ENCODE results near the gene GUCA1A. TPM values are rescaled to one million over a fixed set of nuclear protein-coding genes. Genes with fewer than 3 reads are reported as not detected.
"Not testable (repeated sequence)": the region's sequence is repeated elsewhere in the genome, so short reads cannot be mapped to it uniquely, and the experiment has no call there.

Gene GUCA1A
- total RNA-seq, 1 experiment from 2014 or later = 13.2 TPM

DNA sequence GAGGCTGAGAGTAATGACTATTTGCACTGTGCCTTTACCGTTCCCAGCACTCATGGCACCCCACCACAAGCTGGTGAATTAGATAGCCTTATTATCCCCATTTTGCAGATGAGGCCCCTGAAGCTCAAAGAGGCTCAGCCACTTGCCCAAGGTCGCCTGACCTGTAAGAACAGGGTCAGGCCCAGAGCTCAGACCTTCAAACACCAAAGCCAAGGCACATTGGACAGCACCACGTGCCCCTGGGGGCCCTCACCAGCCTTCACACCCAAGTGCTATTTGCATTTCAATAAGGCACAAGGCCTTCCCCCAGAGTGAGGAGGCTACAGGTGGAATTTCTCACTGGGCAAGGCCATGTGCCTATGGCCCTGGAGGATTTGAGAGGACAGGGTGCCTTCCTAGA is 16.5 kb upstream of the GUCA1A start:
- no peaks in the 10 kb centered on the region for H3K27me3 ChIP-seq (ENCODE audit: control insufficient read depth, insufficient read depth, low read length)

DNA sequence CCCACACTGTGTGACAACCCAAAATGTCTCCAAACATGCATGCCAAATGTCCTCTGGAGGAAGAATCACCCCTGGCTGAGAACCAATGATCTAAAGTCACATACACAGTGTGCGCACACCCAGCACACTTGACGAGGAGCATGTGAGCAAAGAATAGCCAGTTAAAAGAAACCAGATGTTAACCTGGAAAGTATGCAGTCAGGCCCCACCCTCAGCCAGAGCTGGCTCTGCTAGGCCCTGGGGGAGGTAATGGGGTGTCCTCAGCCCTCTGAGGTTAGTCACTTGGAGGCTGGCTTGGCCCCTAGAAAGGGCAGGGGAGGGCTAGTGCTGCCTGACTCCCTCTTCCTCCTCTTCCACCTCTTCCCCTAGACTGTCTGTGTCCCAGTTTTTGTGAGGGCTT is 15.2 kb upstream of the GUCA1A start:
- DNase-seq = no peak
- Histone ChIP-seq H3K4me3 (ENCODE audit: insufficient read depth, low read depth, low read length) (no peak overlapping the region), H3K36me3 (replicated peaks; ENCODE audit: control insufficient read depth, insufficient read depth, low read length) (no peaks in the 10 kb centered on the region), H3K27me3 (ENCODE audit: control insufficient read depth, insufficient read depth, low read length) (no peaks in the 10 kb centered on the region)

More for the DNA sequence above, 16.5 kb upstream of the GUCA1A start:
- DNase-seq = no peak
- H3K36me3 ChIP-seq (replicated peaks; ENCODE audit: control insufficient read depth, insufficient read depth, low read length) = no peaks in the 10 kb centered on the region
- H3K4me3 ChIP-seq (ENCODE audit: insufficient read depth, low read depth, low read length) = no peak overlapping the region

DNA sequence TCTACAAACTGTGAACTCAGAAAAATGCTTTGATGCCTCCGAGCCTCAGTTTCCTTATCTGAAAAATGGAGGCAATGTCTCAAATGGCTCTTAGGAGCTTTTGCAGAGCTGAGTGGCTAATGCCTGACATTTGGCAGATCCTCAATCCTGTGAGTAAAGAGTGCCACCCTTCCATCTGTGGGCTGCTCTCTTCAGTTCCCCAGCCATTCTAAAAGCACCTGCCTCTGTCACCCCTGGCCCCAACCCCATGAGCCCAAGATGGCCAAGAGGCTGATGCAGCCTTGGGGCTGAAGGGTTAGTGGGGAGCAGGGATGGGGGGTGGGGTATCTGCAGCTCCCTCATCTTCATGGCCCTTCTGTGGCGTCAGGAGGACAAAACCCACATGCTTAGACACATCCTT is 14.5 kb upstream of the GUCA1A start:
- DNase-seq = no peak
- no peaks in the 10 kb centered on the region for H3K36me3 ChIP-seq (replicated peaks; ENCODE audit: control insufficient read depth, insufficient read depth, low read length)
- H3K4me3 ChIP-seq (ENCODE audit: insufficient read depth, low read depth, low read length) = no peak overlapping the region
- H3K27me3 ChIP-seq (ENCODE audit: control insufficient read depth, insufficient read depth, low read length) = no peaks in the 10 kb centered on the region

DNA sequence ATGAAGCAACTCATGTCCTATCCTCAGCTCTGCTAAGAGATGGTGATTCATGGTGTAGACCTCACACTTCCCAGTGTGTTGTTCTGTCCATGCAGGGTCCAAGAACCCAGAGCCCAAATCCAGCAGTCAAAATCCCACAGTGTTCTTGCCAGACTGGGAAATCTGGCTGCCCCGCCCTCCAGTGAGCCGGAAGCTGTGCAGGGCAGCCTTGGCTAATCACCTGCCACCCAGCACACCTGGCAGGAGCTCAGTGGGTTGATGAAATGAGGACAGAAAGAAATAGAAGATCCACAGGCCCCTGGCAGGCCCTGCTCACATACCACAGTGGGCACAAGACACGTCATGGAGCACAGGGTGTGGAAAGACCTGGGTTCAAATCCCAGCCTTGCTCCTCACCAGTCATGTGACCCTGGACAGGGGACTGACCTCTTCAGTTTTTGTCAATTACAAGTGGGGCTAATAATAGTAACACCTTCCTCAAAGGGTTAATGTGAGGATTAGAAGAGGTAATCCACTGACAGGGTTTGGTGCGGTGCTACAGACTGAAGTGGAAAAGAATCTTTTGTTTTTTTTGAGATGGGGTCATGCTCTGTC is 13.6 kb upstream of the GUCA1A start:
- Histone ChIP-seq H3K27me3 (ENCODE audit: control insufficient read depth, insufficient read depth, low read length) (no peaks in the 10 kb centered on the region), H3K36me3 (replicated peaks; ENCODE audit: control insufficient read depth, insufficient read depth, low read length) (no peaks in the 10 kb centered on the region), H3K4me3 (ENCODE audit: insufficient read depth, low read depth, low read length) (no peak overlapping the region)
- no peak for DNase-seq

DNA sequence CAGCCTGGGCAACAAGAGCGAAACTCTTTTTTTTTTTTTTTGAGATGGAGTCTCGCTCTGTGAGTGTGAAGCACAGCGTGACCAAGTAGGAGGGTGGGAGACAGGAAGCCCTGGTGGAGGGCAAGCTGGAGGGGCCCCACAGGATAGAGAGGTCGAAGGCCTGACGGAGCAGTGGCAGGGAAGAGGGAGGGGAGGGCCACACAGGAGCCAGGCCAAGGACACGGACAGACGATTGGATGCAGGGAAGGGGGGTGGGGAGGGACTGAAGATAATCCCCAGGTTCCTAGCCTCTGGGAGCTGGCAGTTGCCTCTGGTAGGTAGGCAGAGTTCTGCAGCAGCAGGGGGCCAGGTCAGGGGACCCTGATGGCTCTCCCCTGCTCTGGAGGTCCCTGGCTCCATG is 10.8 kb upstream of the GUCA1A start:
- H3K4me3 ChIP-seq (ENCODE audit: insufficient read depth, low read depth, low read length) = no peak overlapping the region
- no peaks in the 10 kb centered on the region for H3K27me3 ChIP-seq (ENCODE audit: control insufficient read depth, insufficient read depth, low read length)
- peak; percentile 85 for DNase-seq
- H3K36me3 ChIP-seq (replicated peaks; ENCODE audit: control insufficient read depth, insufficient read depth, low read length) = no peaks in the 10 kb centered on the region

DNA sequence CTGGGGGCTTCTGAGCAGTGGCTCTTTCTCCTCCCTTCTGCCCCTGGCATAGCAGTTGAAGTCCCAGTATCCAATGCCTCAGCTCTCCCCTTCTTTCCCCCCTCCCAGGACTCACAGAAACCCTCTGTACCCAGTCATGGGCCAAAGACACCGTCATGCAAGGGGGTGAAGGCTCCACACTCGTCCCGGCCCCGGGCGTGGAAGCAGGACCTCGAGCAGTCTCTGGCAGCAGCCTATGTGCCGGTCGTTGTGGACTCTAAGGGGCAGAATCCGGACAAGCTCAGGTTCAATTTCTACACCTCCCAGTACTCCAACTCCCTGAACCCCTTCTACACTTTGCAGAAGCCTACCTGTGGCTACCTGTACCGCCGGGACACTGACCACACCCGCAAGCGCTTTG is 10.4 kb upstream of the GUCA1A start:
- Histone ChIP-seq H3K36me3 (replicated peaks; ENCODE audit: control insufficient read depth, insufficient read depth, low read length) (no peaks in the 10 kb centered on the region), H3K4me3 (ENCODE audit: insufficient read depth, low read depth, low read length) (no peak overlapping the region), H3K27me3 (ENCODE audit: control insufficient read depth, insufficient read depth, low read length) (no peaks in the 10 kb centered on the region)
- DNase-seq = no peak

DNA sequence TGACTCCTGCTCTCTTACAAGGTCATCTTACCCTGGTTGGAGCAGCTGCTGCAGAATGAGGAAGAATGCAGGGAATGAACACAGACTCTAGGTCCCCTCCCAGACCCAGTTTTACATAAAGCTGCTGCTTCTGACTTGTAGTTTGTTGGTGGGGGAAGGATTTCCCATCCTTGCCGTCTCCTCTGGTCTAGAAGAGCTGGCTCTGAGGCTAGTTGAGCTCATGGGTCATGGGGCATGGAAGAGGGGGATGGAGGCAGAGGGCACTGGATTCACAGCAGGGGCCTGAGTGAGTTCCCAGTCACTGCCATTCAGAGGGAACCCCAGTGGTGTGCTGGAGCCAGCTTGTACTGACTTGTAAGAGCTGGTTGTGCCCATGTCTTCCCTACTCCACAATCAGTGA is 9.2 kb upstream of the GUCA1A start:
- H3K27me3 ChIP-seq (ENCODE audit: control insufficient read depth, insufficient read depth, low read length) = no peaks in the 10 kb centered on the region
- H3K36me3 ChIP-seq (replicated peaks; ENCODE audit: control insufficient read depth, insufficient read depth, low read length) = no peaks in the 10 kb centered on the region
- no peak overlapping the region for H3K4me3 ChIP-seq (ENCODE audit: insufficient read depth, low read depth, low read length)
- DNase-seq = peak; percentile 57

DNA sequence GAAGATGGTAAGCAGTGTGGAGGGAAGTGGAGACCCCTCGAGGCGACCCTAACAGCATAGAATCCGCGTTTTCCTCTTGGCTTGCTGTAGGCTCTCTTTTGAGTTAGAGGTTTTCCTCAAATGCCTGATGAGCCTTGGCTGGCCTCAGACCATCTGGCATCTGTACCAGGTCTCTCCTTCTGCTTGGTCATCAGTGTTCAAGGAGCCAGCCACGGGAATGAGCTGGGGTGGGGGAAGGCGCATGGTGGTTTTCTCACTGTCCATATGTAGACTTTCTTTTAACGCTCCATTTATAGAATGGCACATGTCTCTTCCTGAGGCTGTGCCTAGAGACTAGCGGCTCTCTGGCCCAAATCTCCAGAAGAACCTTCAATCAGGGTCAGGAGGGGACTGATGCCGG is 8.1 kb upstream of the GUCA1A start:
- H3K4me3 ChIP-seq (ENCODE audit: insufficient read depth, low read depth, low read length) = no peak overlapping the region
- DNase-seq = no peak
- H3K27me3 ChIP-seq (ENCODE audit: control insufficient read depth, insufficient read depth, low read length) = no peaks in the 10 kb centered on the region
- no peaks in the 10 kb centered on the region for H3K36me3 ChIP-seq (replicated peaks; ENCODE audit: control insufficient read depth, insufficient read depth, low read length)

DNA sequence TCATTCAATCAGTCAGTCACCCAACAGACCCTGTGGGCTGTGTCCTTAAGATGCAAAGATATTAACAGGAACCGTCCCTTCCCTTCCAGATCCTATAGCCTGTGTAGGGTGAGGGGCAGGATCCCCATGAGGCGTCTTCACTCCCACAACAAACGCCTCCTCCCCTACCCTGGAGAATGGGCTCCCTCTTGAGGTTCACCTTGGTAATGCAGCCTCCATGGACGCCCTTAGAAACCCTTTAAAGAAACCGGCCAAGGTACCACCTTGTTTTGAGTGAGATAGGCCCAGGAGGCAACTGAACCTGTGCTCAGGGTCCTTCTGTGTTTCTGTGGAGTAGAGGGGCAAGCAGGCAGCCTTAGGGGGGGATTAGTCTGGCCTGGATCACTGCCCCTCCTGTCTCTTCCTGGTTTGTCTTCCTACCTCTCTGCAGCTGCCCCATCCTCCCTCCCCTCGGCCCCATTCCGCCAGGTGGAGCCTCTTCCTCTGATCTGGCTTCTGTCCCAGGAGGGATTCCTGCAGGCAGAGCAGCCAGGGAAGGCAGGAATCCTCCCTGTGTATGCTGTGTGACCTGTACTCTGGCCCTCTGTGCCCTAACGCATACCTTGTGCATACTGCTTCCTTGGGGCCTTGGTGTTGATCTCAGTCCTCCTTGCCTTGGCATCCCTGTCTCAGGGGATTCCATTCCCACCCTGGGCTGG is 6.6 kb upstream of the GUCA1A start:
- Histone ChIP-seq H3K4me3 (ENCODE audit: insufficient read depth, low read depth, low read length) (no peak overlapping the region), H3K27me3 (ENCODE audit: control insufficient read depth, insufficient read depth, low read length) (no peaks in the 10 kb centered on the region)
- DNase-seq = peak; percentile 92

DNA sequence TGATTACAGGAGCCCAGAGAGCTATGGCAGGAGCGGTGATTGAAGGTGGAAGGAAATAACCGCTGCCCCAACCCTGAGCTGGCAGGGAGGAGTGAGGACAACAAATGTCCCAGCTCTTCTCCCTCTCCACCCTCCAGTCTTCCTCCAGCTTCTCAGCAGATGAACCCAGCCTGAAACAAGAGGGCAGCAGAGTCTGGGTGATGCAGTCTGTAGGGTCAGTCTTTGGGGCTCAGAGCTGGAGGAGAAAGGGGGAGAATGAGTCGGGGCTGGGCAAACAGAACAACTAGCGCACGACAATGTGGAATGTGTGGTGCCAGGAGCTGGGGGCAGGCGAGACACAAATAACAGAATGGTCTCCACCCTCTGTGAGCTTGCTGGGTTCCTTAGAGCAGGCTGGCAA is 4.5 kb upstream of the GUCA1A start:
- no peak for DNase-seq
- Histone ChIP-seq H3K4me3 (ENCODE audit: insufficient read depth, low read depth, low read length) (no peak overlapping the region), H3K36me3 (replicated peaks; ENCODE audit: control insufficient read depth, insufficient read depth, low read length) (no peaks in the 10 kb centered on the region), H3K27me3 (ENCODE audit: control insufficient read depth, insufficient read depth, low read length) (no peaks in the 10 kb centered on the region)

More for the DNA sequence above, 6.6 kb upstream of the GUCA1A start:
- no peaks in the 10 kb centered on the region for H3K36me3 ChIP-seq (replicated peaks; ENCODE audit: control insufficient read depth, insufficient read depth, low read length)

DNA sequence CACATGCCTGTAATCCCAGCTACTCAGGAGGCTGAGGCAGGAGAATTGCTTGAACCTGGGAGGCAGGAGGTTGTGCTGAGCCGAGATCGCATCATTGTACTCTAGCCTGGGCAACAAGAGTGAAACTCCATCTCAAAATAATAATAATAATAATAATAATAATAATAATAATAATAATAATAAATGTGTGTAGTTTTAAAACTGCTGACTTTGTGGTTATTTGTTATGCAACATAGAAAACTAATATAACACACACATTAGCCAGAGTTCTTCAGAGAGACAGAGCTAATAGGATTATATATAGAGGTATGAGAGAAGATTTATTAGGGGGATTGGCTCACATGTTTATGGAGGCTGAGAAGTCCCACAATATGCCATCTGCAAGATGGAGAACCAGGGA is 3.4 kb upstream of the GUCA1A start:
- not testable (repeated sequence) for H3K4me3 ChIP-seq (ENCODE audit: insufficient read depth, low read depth, low read length); H3K36me3 ChIP-seq (replicated peaks; ENCODE audit: control insufficient read depth, insufficient read depth, low read length); H3K27me3 ChIP-seq (ENCODE audit: control insufficient read depth, insufficient read depth, low read length); DNase-seq

DNA sequence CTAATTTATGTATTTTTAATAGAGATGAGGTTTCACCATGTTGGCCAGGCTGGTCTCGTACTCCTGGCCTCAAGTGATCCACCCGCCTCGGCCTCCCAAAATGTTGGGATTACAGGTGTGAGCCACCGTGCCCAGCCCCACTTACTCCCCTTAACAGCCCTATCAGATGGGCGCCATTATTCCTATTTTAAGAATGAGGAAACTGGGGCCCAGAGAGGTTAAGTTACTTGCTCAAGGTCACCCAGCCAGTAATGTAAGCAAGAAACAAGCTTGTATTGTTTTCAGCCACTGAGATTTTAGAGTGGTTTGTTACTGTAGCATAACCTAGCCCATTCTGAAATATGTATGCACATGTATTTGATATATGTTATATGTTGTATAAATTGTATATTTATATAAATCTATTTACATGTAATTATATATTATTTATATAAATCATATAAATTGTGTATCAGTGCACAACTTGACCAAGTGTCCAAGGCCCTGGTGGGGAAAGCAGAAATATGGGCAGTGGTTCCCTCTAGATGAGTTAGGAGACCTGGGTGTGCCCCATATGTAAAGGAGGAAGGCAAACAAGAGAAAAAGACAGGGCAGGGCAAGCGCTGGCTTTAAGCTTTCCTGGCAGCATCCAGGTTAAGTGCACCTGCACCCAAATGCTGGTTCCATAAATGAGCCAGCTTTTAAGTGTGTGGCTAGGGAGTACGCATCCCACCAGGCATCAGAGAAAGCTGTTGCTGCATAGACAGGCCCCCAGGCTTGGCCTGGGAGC is 1.2 kb upstream of the GUCA1A start:
- H3K36me3 ChIP-seq (replicated peaks; ENCODE audit: control insufficient read depth, insufficient read depth, low read length) = no peaks in the 10 kb centered on the region
- no peak overlapping the region for H3K4me3 ChIP-seq (ENCODE audit: insufficient read depth, low read depth, low read length)
- no peak for DNase-seq
- H3K27me3 ChIP-seq (ENCODE audit: control insufficient read depth, insufficient read depth, low read length) = no peaks in the 10 kb centered on the region

DNA sequence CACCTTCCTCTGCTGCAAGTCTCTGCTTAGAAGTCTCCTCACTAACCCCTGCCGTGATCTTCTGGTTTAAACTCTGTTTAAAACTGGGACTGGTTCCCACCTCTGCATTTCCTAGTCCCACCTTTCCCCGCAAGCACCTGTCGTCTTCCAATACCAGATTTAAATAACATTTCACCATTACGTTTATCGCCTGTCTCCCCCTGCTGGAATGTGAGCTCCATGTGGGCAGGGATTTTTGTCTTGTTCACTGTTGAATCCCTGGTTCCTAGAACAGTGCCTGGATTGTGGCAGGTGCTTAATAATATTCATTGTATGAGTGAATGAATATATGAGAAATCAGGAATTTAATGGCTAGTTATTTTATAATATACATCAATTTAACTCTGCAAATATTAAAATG is 2.7 kb downstream of the GUCA1A start:
- DNase-seq = no peak
- Histone ChIP-seq H3K4me3 (ENCODE audit: insufficient read depth, low read depth, low read length) (no peak overlapping the region), H3K36me3 (replicated peaks; ENCODE audit: control insufficient read depth, insufficient read depth, low read length) (no peaks in the 10 kb centered on the region), H3K27me3 (ENCODE audit: control insufficient read depth, insufficient read depth, low read length) (peaks cover 1% of the 10 kb centered on the region; the same call in 1 of the 2 replicates)

DNA sequence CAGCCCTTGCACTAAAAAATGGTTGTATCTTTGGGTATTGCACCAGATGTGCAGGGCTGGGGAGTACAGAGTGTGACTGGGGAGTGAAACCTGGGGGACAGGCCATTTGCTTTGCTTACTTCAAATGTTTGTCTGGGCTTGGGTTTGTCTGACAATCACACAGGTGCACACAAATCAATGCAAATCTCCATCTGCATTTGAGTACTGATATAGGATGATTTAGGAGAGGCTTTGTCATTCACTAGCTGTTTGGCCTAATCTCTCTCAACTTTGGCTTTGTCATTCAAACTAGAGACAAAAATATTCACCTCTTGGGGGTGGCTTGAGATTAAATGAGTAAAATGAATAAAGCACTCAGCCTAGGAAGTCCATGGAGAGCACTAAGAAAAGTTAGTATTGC is 3.8 kb downstream of the GUCA1A start:
- no peak overlapping the region for H3K4me3 ChIP-seq (ENCODE audit: insufficient read depth, low read depth, low read length)
- DNase-seq = no peak
- no peaks in the 10 kb centered on the region for H3K36me3 ChIP-seq (replicated peaks; ENCODE audit: control insufficient read depth, insufficient read depth, low read length)
- peaks cover 1% of the 10 kb centered on the region; the same call in 1 of the 2 replicates for H3K27me3 ChIP-seq (ENCODE audit: control insufficient read depth, insufficient read depth, low read length)
